Peyer's patch (tissue), 4 donors: ENCODE data around the gene ANAPC15.

Source experiments
- POLR2A ChIP-seq, 2 donors: fragments of 450-650 bp; IDR thresholded peaks; one replicate each; pipeline ENCODE4 v1.5.1; 2017; ENCODE audit warnings: antibody characterized with exemption in 2 of 2, mild to moderate bottlenecking in 2 of 2, moderate library complexity in 2 of 2
- TF ChIP-seq, protein P1 (sequence below), 6 experiments: fragments of 450-650 bp in 4 of 6; fragments of 200-600 bp in 2 of 6; sonication (generic) in 1 of 6; IDR thresholded peaks; one replicate each; pipeline ENCODE4 v1.5.1; 2017 to 2019; ENCODE audit warnings: antibody characterized with exemption in 6 of 6, mild to moderate bottlenecking in 3 of 6, moderate library complexity in 1 of 6

DNA sequence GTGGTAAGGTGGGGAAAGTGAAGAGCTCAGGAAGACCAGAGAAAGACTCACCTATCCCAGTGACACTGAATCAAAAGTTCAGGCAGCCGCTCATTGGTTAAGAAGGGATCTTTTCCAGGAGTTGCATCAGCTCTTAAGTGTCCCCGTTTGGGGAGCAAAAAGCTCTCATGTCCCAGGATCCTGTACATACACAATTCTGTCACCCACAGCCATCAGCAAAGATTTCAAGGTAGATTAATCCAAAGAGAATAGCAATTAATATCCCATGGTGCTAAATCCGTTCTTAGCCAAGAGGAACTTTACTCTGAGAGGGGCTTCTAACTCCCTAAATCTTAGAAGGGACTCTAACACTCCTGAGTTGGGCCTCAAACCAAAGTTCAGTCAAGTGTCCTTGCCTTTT is 42.3 kb upstream of the ANAPC15 start:
- no peak for TF ChIP-seq POLR2A (IDR thresholded peaks at IDR 0.05)
- TF ChIP-seq, protein P1, sequence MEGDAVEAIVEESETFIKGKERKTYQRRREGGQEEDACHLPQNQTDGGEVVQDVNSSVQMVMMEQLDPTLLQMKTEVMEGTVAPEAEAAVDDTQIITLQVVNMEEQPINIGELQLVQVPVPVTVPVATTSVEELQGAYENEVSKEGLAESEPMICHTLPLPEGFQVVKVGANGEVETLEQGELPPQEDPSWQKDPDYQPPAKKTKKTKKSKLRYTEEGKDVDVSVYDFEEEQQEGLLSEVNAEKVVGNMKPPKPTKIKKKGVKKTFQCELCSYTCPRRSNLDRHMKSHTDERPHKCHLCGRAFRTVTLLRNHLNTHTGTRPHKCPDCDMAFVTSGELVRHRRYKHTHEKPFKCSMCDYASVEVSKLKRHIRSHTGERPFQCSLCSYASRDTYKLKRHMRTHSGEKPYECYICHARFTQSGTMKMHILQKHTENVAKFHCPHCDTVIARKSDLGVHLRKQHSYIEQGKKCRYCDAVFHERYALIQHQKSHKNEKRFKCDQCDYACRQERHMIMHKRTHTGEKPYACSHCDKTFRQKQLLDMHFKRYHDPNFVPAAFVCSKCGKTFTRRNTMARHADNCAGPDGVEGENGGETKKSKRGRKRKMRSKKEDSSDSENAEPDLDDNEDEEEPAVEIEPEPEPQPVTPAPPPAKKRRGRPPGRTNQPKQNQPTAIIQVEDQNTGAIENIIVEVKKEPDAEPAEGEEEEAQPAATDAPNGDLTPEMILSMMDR (IDR thresholded peaks at IDR 0.05) = no peak
